Gastroesophageal sphincter (tissue), 3 donors: ENCODE measurements around the gene VWA8.

ENCODE experiments used
- CTCF ChIP-seq, 4 experiments: fragments of 200-600 bp in 2 of 4; fragments of 450-650 bp in 2 of 4; sonication (generic) in 1 of 4; IDR thresholded peaks; one replicate each; pipeline ENCODE4 v1.5.1; 2017 to 2019; ENCODE audit warnings: antibody characterized with exemption in 4 of 4, mild to moderate bottlenecking in 2 of 4, moderate library complexity in 2 of 4
- POLR2A ChIP-seq, 2 donors: fragments of 450-650 bp; IDR thresholded peaks; one replicate each; pipeline ENCODE4 v1.6.1; 2017; ENCODE audit warnings: antibody characterized with exemption in 2 of 2, mild to moderate bottlenecking in 2 of 2, moderate library complexity in 1 of 2
- POLR2AphosphoS5 ChIP-seq: sonication (generic); formaldehyde crosslinking; IDR thresholded peaks from one replicate; pipeline ENCODE4 v1.6.1; 2017; ENCODE audit warnings: antibody characterized with exemption

GRCh38 chr13:41938918-41939317, 22.0 kb downstream of the VWA8 start:
- no peak for TF ChIP-seq CTCF (IDR thresholded peaks at IDR 0.05)
- TF ChIP-seq POLR2A (IDR thresholded peaks at IDR 0.05): no peak
- no peak for TF ChIP-seq POLR2AphosphoS5
